Measurements from ENCODE around the gene CEP95.

Gene CEP95

GRCh38 chr17:64527914-64528313, 21.1 kb downstream of the CEP95 start:
- H3K9me2 ChIP-seq (replicated peaks; ENCODE audit: insufficient read depth, low read length) = no peaks in the 10 kb centered on the region
- DNase-seq = no peak
- H3K9me3 ChIP-seq (replicated peaks; ENCODE audit: insufficient read depth, low read length) = no peaks in the 10 kb centered on the region
- H3K4me1 ChIP-seq (ENCODE audit: low read length) = no peaks in the 10 kb centered on the region
- H3K27me3 ChIP-seq (replicated peaks; ENCODE audit: insufficient read depth, low read length) = no peaks in the 10 kb centered on the region
- H3K36me3 ChIP-seq (replicated peaks; ENCODE audit: insufficient read depth, low read length) = peaks cover 18% of the 10 kb centered on the region
- TF ChIP-seq EZH2phosphoT487 (IDR thresholded peaks at IDR 0.05; ENCODE audit: low read length) (no peak), CTCF (IDR thresholded peaks at IDR 0.05; ENCODE audit: low read length) (no peak), EZH2 (optimal IDR thresholded peaks at IDR 0.05; ENCODE audit: low read depth, low read length) (no peak)
- H3K79me2 ChIP-seq (ENCODE audit: low read length) = no peaks in the 10 kb centered on the region
- H4K20me1 ChIP-seq (ENCODE audit: insufficient read depth, low read length) = no peaks in the 10 kb centered on the region
- H3K4me3 ChIP-seq (ENCODE audit: low read length) = no peak overlapping the region
- H3K4me2 ChIP-seq (ENCODE audit: low read depth, low read length) = no peak overlapping the region
- H2AFZ ChIP-seq (ENCODE audit: low read length) = no peak overlapping the region
- no peaks in the 10 kb centered on the region for H3F3A ChIP-seq (ENCODE audit: insufficient read depth, low read length)
- no peak overlapping the region for H3K9ac ChIP-seq (ENCODE audit: low read length)
- no peak overlapping the region for H3K27ac ChIP-seq (ENCODE audit: low read length)

- Histone ChIP-seq H3K4me1 (ENCODE audit: low read length) (no peaks in the 10 kb centered on the region), H3K79me2 (ENCODE audit: low read length) (no peaks in the 10 kb centered on the region), H3K27ac (ENCODE audit: low read length) (no peak overlapping the region), H2AFZ (ENCODE audit: low read length) (no peak overlapping the region), H3K4me3 (ENCODE audit: low read length) (no peak overlapping the region), H3K9me3 (replicated peaks; ENCODE audit: insufficient read depth, low read length) (no peaks in the 10 kb centered on the region), H3K27me3 (replicated peaks; ENCODE audit: insufficient read depth, low read length) (no peaks in the 10 kb centered on the region), H3K9ac (ENCODE audit: low read length) (no peak overlapping the region), H3K36me3 (replicated peaks; ENCODE audit: insufficient read depth, low read length) (peaks cover 15% of the 10 kb centered on the region), H4K20me1 (ENCODE audit: insufficient read depth, low read length) (no peaks in the 10 kb centered on the region), H3F3A (ENCODE audit: insufficient read depth, low read length) (no peaks in the 10 kb centered on the region), H3K4me2 (ENCODE audit: low read depth, low read length) (no peak overlapping the region), H3K9me2 (replicated peaks; ENCODE audit: insufficient read depth, low read length) (no peaks in the 10 kb centered on the region)
- DNase-seq = no peak
- TF ChIP-seq EZH2 (optimal IDR thresholded peaks at IDR 0.05; ENCODE audit: low read depth, low read length) (no peak), EZH2phosphoT487 (IDR thresholded peaks at IDR 0.05; ENCODE audit: low read length) (no peak), CTCF (IDR thresholded peaks at IDR 0.05; ENCODE audit: low read length) (no peak)
Observed at GRCh38 chr17:64529221-64529620, 22.4 kb downstream of the CEP95 start.

GRCh38 chr17:64531955-64532371, 25.2 kb downstream of the CEP95 start:
- no peak overlapping the region for H2AFZ ChIP-seq (ENCODE audit: low read length)
- no peaks in the 10 kb centered on the region for H3F3A ChIP-seq (ENCODE audit: insufficient read depth, low read length)
- H3K27me3 ChIP-seq (replicated peaks; ENCODE audit: insufficient read depth, low read length) = no peaks in the 10 kb centered on the region
- no peaks in the 10 kb centered on the region for H3K9me2 ChIP-seq (replicated peaks; ENCODE audit: insufficient read depth, low read length)
- no peak overlapping the region for H3K4me3 ChIP-seq (ENCODE audit: low read length)
- no peaks in the 10 kb centered on the region for H3K9me3 ChIP-seq (replicated peaks; ENCODE audit: insufficient read depth, low read length)
- H3K4me1 ChIP-seq (ENCODE audit: low read length) = no peaks in the 10 kb centered on the region
- no peak for DNase-seq
- H3K36me3 ChIP-seq (replicated peaks; ENCODE audit: insufficient read depth, low read length) = peaks cover 5% of the 10 kb centered on the region; the same call in 1 of the 2 replicates
- no peaks in the 10 kb centered on the region for H4K20me1 ChIP-seq (ENCODE audit: insufficient read depth, low read length)
- H3K9ac ChIP-seq (ENCODE audit: low read length) = no peak overlapping the region
- H3K79me2 ChIP-seq (ENCODE audit: low read length) = no peaks in the 10 kb centered on the region
- TF ChIP-seq EZH2phosphoT487 (IDR thresholded peaks at IDR 0.05; ENCODE audit: low read length) (no peak), CTCF (IDR thresholded peaks at IDR 0.05; ENCODE audit: low read length) (no peak), EZH2 (optimal IDR thresholded peaks at IDR 0.05; ENCODE audit: low read depth, low read length) (no peak)
- no peak overlapping the region for H3K4me2 ChIP-seq (ENCODE audit: low read depth, low read length)
- no peak overlapping the region for H3K27ac ChIP-seq (ENCODE audit: low read length)

All from MM.1S (cell line).